Activated CD4-positive, alpha-beta T cell treated with anti-CD3 and anti-CD28 coated beads for 48 hours (primary cell): Measurements from ENCODE around the gene OGDH.

Source experiments
- DNase-seq: peaks from one replicate; pipeline ENCODE4 v3.0.0-alpha.2; 2020

Gene OGDH

DNA sequence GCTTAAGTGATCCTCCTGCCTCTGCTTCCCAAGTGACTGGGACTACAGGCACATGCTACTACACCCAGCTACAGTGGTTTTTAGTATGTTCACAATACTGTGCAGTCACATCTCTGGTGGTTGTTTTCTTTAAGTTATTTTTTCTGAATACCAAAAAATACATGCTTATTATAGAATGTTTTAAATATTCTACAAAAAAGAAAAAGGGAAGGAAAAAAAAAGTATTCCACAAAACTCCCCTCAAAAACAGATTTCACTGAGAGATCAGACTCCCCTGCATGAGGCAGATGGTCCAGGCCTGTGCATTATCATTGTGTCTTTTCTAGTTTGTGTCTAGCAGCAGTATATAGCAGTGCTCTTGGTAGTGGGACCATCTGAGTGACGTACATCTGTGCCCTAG lies 36.8 kb downstream of the OGDH start:
- no peak for DNase-seq

- no peak for DNase-seq
These were observed 38.8 kb downstream of the OGDH start for GRCh38 chr7:44645254-44645653.

- DNase-seq = no peak
These were observed 39.3 kb downstream of the OGDH start for GRCh38 chr7:44645696-44646095.

- no peak for DNase-seq
These were observed 39.9 kb downstream of the OGDH start for GRCh38 chr7:44646176-44646920.

DNA sequence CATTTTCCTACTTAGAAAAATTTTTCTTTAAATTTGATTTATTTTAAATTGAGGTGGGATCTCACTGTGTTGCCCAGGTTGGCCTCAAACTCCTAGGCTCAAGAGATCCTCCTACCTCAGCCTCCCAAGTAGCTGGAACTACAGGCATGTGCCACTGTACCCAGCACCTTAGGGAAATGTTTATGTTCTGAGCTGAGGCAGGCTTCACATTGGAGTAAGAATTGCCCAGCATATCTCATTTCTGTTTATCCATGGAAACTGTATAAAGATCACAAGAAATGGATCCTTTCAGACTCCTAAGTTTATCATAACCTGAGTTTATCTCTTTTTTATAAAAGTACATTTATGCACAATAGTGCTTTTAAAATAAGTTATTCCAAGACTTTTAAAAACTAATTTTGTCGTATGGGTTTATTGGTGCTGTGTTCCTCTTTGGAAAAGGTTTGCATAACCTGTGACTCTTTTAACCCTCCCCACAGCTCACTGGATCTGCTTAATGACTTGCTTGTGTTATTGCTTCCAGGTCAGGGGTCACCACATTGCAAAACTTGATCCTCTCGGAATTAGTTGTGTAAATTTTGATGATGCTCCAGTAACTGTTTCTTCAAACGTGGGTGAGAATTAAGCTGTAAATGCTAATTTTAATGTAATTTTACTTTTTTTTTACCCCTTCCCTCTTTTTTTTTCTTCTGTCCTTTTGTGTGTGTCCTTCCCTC lies 40.7 kb downstream of the OGDH start:
- no peak for DNase-seq

GRCh38 chr7:44647981-44648714 lies 41.7 kb downstream of the OGDH start:
- no peak for DNase-seq

DNA sequence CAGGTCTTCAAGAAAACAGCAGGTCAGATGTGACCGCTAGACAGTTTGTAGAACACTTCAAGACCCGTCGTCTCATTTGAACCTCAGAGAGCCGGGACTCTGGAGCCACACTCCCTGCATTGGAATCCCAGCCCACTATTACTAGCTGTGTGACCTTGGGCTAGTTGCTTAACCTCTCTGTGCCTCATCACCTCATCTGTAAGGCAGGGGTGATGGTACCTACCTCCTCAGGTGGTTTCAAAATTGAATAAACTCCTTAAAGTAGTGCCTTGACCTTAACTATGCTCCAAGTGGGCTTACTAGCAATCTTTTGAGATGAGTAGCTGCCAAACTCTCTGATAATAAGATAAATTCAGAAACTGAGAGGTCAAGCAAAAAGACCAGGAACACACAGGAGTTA lies 43.8 kb downstream of the OGDH start:
- no peak for DNase-seq

- DNase-seq = no peak
These were observed 44.3 kb downstream of the OGDH start for GRCh38 chr7:44650772-44651171.

DNA sequence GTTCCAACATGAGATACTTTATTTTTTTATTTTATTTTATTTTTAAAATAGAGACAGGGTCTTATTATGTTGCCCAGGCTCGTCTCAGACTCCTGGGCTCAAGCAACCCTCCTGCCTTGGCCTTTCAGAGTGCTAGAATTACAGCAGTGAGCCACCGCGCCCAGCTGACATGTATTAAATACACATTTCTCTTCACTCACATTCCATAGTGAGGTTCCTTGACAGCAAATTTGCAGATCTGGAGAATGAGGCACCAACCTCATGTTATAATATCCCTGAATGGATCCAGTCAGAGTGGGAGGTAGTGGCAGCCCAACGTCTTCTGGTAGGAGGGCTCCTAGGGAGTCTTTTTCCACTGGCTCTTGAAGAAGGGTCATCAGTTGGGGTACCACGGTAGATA lies 46.1 kb downstream of the OGDH start:
- DNase-seq = no peak

DNA sequence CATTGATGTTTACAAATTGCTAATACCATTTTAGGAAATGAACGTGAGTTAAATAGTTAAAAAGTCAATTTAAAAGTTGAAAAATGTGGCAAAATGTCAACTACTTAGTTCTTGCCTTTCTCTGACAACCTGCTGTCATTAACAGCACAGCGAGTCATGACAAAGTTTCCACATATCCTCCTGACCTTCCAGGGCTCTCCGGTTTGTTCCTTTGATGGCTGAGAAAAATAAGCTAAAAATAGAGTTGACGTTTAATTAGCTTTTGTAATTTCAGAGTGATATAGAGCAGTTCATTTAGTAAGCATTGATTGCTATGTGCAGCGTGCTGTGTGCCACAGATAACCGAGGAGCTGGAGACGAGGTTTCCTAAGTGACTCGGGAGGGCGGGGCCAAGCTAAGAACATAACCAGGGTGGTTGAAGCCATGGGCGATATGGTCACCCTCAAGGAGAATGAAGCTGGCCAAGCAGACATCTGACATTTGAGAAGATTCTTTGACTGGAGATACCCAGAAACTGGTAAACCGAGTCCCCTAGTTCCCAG lies 47.9 kb downstream of the OGDH start:
- DNase-seq = no peak

GRCh38 chr7:44655341-44655740 lies 48.9 kb downstream of the OGDH start:
- no peak for DNase-seq

GRCh38 chr7:44658979-44659378 lies 52.6 kb downstream of the OGDH start:
- no peak for DNase-seq

GRCh38 chr7:44661233-44661632 lies 54.8 kb downstream of the OGDH start:
- DNase-seq = no peak

GRCh38 chr7:44664780-44665461 lies 58.5 kb downstream of the OGDH start:
- no peak for DNase-seq

DNA sequence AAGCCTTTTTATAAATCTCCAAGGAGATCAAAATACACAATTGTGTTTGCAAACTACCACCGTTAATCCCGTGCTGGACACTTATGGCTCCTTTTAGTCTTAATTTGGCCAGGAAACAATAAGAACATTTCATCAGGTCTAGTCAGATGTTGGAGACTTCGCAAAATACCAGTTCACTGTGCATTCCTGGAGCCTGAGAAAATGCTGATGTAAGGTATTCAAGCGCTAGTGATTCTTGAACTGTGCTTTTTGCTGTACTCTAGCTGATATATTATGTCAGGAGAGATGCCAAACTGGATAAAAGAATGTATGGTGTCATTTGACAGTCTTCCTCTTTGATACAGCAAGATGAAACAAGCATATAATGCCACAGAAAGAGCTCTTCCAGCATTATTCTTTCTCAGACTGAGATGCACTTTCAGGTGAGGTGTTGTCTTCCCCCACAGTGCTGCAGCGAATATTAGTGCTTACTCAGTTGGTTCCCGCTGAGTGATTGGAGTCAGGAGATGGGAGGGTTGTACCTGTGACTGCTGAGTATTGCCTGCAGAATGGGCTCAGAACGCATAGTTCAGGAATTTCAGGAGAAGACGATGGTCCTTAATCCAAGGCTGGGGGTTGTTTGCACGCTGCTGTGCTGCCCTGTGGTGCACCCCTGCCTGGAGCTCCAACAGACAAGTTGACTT lies 59.2 kb downstream of the OGDH start:
- no peak for DNase-seq

DNA sequence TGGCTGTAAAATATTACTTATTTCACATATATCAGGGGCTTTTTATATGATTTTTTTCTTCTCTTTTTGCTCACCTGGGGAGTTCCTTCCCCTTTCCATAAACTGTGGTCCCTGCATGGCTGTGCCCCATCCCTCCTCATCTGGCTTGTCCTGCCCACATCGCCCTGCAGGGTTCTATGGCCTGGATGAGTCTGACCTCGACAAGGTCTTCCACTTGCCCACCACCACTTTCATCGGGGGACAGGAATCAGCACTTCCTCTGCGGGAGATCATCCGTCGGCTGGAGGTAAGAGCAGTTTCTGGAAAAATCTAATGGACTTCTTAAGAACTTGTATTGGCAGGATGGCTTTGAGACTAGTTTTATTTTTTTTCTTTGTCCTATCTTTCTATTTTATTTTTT lies 60.1 kb downstream of the OGDH start:
- DNase-seq = no peak

GRCh38 chr7:44667190-44667589 lies 60.8 kb downstream of the OGDH start:
- no peak for DNase-seq

GRCh38 chr7:44671069-44671468 lies 64.6 kb downstream of the OGDH start:
- DNase-seq = no peak

- DNase-seq = no peak
These were observed 66.9 kb downstream of the OGDH start for GRCh38 chr7:44673324-44673723.

- DNase-seq = no peak
These were observed 67.3 kb downstream of the OGDH start for GRCh38 chr7:44673771-44674170.

GRCh38 chr7:44674381-44674780 lies 68.0 kb downstream of the OGDH start:
- DNase-seq = no peak

DNA sequence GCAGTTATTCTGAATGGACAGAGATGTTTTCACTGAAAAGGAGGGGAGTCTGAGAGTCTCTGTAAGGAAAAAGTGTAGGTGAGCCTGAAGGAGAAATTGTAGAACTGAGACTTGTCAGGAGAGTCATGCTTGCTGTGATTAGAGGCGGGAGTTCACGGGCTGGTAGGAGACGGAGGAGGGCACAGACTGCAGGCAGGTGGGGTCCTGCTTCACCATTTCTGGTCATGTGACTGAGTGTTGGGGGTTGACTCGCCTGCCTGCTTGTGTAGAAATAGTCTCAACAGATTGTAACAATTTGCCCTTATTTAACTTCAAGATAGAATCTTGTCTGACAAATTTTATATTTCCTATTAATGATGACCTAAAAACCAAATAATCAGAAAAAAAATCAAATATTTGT lies 70.3 kb downstream of the OGDH start:
- no peak for DNase-seq

GRCh38 chr7:44678101-44678470 lies 71.7 kb downstream of the OGDH start:
- no peak for DNase-seq
